HG03045 (cell line): ENCODE measurements around the gene PGBD5.

Source experiments
- ATAC-seq: cut with Tn5 transposase; IDR thresholded peaks from one replicate; pipeline ENCODE4 v1.9.1; 2021; ENCODE audit warnings: mild to moderate bottlenecking, moderate library complexity; ENCODE audit not compliant: unreplicated experiment

PGBD5 gene

GRCh38 chr1:230326971-230327891, 98.9 kb downstream of the PGBD5 start:
- ATAC-seq, result no peak

GRCh38 chr1:230323686-230324085, 102.4 kb downstream of the PGBD5 start:
- no peak for ATAC-seq

DNA sequence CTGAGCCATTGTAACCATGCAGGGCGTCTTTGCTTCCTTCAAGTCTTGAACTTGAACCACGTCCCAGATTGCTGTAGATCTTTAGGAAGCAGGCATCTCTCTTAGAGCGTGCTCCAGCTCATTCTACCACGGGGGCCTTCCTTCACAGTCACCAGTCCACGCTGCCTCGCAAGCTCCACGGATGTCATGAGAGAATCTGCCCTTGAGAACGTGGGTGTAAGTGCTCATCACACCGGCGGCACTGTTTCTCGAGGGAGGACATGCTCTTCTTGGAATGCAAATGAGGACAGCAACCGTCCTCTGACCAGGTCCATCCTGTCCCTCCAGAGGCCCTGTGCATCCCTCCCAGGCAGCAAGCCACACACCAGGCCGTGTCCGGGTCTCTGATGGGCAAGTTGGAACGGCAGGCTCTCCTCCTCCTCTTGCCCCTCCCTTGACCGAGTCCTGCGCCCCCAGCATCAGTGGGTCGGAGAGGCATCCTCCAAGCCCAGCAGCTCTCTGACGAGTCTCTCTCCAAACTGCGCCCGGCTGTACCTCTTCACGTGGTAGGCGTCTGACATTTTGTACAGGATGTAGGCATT, 103.1 kb downstream of the PGBD5 start:
- ATAC-seq, result no peak

DNA sequence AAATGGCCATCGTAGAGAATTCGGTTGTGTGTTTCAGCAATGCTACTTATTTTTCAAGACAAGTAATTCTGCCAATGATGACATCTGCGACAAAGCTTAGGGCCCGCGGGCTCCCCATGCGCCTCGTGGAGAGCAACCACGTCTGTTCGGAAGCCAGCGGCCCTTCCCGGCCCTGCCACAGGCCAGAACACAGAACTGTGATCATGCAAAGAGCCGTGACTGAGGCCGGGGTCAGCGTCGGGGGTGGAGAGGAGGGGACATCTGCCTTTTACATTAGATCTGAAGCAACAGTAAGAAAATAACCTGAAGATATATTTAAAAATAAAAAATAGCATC, 103.7 kb downstream of the PGBD5 start:
- ATAC-seq, result no peak

GRCh38 chr1:230321741-230322420, 104.3 kb downstream of the PGBD5 start:
- ATAC-seq, result no peak

DNA sequence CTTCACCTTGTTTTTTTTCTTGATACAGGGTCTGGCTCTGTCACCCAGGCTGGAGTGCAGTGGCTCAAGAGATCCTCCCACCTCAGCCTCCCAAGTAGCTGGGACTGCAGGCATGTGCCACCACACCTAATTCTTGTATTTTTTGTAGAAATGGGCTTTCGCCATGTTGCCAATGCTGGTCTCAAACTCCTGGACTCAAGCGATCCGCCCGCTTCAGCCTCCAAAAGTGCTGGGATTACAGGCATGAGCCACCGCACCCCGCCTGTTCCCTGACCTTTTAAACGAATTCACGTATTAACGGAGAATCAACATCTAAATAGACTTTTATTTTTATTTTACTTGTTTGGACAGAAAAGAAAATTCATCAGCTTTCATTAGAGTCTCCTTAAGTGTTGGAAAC, 104.8 kb downstream of the PGBD5 start:
- ATAC-seq, result no peak

DNA sequence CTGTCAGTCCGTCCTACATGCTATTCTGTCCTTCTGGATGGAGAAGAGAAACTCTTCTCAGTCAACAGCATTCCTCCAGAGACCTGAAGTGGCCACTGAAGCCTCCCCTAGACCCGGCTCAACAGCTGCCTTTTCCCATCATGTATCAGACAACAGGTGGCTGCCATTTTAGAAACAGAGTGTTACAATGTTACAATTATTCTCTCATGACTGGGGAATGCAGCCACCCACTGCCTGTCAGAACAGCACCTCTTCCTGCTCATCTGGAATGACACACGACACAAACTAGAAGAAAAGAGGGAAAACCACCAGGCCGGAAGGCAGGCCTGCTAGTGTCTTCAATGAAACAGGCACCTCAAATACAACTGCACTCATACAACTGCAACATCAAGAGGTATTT, 105.3 kb downstream of the PGBD5 start:
- no peak for ATAC-seq

- ATAC-seq, result no peak
These were observed 107.0 kb downstream of the PGBD5 start for GRCh38 chr1:230319014-230319747.

DNA sequence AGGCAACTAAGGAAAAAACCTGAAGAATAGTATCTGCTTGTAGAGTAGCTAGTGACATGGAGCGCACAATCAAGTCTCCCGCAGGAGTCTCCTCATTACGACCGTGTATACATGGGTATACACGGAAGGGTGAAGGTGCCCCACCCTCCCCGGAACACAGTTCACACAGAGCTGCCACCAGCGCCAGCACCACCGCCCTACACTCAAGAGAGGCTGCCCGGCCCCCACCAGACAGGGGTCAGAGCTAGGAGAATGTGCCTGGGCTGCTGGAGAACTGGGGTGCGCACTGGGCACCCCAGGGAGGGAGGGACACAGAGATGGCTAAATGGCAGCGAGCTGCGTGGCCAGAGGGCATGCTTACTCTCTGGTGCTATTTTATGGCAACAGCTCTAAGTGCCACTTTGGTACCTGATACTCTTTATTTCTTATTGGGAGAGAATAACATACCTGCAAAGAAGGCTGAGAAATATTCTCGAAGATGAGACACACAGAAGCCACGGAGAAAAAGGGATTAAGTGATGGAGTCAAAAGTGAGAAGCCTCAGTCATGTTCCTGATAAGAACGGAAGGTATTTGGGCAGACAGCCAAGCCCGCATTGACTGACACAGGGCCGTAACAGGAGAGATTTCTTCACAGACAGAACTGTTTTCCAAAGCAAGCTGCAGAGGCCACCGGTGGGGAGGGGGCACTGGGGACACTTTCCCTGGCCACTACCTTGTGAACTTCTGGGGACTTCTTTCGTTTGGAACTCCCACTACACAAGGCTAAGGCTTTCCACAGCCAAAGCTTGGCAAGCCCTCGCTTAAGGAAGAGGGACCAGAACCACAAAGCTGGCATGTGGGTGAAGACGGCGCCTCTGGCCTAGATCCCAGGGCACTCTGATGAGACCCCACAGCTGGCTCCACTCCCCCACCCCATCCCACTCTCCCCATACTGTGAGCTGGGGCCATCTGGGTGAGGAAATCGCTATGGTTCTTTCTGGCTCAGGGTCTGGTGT, 108.0 kb downstream of the PGBD5 start:
- ATAC-seq, result no peak

- no peak for ATAC-seq
These were observed 109.0 kb downstream of the PGBD5 start for GRCh38 chr1:230316864-230317745.

DNA sequence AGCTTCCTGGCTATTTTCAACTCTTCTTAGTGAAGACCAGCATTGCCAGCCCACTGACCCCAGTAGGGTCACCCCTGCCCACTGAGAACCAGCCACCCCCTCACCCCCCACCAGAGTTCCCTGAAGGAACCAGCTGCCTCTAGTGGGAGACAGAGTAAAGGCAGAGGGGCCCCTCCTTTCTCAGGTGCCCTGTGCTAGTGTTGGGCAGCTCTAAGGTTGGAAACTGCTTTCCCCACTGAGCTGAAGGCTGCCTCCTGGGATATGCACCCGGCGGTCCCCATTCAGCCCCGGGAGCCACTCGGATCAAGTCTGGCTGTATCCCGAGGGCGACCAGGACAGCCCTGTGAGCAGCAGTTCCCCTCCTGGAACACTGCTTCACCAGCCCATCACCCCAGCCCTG, 111.0 kb downstream of the PGBD5 start:
- no peak for ATAC-seq

DNA sequence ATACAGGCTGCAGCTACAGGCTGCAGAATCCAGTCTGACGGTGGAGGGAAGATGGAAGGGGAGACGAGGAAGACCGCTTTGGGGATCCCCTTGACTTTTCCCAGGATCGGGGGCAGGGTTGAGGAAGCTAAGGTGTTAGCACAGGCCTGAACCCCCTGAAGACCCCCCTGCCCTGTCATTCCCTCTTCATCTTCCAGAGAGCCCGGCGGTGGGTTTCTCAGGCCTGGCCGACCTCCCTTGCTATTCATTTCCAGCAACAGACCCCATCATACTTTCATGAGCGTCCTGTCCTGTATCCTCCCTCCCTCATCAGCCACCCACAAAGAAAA, 112.0 kb downstream of the PGBD5 start:
- ATAC-seq, result no peak

GRCh38 chr1:230313453-230314141, 112.5 kb downstream of the PGBD5 start:
- ATAC-seq, result no peak

DNA sequence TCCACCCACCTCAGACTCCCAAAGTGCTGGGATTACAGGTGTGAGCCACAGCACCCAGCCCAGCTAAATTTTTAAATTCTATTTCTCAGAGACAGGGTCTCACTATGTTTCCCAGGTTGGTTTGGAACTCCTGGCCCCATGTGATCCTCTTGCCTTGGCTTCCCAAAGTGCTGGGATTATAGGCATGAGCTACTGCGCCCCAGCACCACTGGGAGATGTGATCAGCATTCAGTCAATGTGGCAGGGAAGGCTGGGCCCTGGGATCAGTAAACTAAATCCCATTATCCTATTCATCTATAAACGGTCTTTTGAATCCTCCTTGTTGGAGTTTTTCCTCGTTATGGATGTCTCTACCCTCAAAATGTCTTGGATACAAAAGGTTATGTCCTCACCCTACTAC, 113.5 kb downstream of the PGBD5 start:
- ATAC-seq, result no peak

DNA sequence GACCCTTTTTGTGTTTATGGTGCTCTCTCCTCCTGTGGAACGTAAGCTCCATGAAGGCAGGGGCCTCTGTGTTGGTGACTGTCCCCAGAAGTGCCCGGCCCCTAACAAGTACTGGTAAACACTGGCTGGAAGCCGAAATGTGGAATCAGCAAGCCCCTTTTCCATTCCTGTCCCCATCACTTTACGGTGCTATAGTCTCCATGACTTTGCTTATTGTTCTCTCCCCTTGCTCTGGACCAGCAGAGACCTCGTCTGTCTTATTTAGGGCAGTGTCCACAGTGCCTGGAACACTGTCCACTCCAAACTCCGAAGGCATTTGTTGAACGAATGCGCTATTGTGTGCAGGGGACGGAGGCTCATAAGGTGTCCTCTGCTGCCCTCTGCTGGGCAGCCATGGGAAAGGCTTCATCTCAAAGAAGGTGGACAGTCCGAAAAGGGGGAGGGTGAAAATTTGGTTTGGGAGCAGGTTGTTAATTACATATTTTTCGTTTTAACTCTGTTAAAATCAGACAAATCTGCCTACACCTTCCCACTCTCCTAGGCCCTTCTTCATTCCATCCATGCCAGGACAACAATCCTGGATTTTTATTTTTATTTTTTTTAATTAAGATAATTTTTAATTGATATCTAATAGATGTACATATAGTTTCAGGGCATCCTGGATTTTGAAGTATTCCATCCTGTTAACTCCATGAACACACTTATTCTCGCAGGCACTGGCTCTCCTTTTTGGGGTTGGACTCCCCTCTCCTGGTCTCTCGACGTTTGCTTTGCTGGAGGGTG, 115.6 kb downstream of the PGBD5 start:
- no peak for ATAC-seq

DNA sequence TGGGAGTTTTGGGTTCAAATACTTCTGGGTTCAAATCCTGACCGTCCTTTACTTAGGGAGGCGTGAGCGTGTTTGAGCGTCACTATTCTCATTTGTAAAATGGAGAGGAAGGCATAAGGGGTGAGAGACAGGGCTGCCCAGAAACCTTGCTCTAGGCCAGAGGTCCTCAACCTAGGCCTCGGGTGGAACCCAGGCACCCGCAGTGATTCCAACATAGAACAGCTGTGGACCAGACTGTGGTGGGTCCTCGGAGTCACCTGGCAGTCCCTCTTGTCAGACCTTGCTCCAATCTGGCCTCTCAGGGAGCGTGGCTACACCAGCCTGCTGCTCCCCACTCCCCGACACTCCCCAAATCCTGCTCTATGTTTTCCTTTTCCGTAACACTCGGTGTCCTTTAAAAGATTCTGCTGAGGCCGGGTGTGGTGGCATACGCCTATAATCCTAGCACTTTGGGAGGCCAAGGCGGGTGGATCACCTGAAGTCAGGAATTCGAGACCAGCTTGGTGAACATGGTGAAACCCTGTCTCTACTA, 116.4 kb downstream of the PGBD5 start:
- ATAC-seq, result no peak

GRCh38 chr1:230308821-230309220, 117.3 kb downstream of the PGBD5 start:
- ATAC-seq, result no peak

- ATAC-seq, result no peak
These were observed 118.1 kb downstream of the PGBD5 start for GRCh38 chr1:230308039-230308438.
